Dedifferentiated amniotic fluid mesenchymal stem cell (primary cell): ENCODE data around the gene PSMF1.

ENCODE experiments used
- DNase-seq: peaks from one replicate; pipeline ENCODE4 v3.0.0-alpha.2; 2016; ENCODE audit errors: extremely low spot score

Gene PSMF1

GRCh38 chr20:1164871-1165270 lies 46.5 kb downstream of the PSMF1 start:
- DNase-seq: no peak

GRCh38 chr20:1165521-1165920 lies 47.1 kb downstream of the PSMF1 start:
- no peak for DNase-seq

- no peak for DNase-seq
These were observed 47.5 kb downstream of the PSMF1 start for GRCh38 chr20:1165941-1166340.

- DNase-seq: no peak
These were observed 48.7 kb downstream of the PSMF1 start for GRCh38 chr20:1166948-1167720.

GRCh38 chr20:1169224-1169623 lies 50.8 kb downstream of the PSMF1 start:
- no peak for DNase-seq

- no peak for DNase-seq
These were observed 53.2 kb downstream of the PSMF1 start for GRCh38 chr20:1171461-1172093.

GRCh38 chr20:1173698-1174097 lies 55.3 kb downstream of the PSMF1 start:
- no peak for DNase-seq

- DNase-seq: no peak
These were observed 56.4 kb downstream of the PSMF1 start for GRCh38 chr20:1174787-1175186.

- no peak for DNase-seq
These were observed 59.3 kb downstream of the PSMF1 start for GRCh38 chr20:1177680-1178079.

GRCh38 chr20:1178103-1178502 lies 59.7 kb downstream of the PSMF1 start:
- no peak for DNase-seq

- DNase-seq: no peak
These were observed 60.2 kb downstream of the PSMF1 start for GRCh38 chr20:1178623-1179022.

GRCh38 chr20:1180949-1181348 lies 62.5 kb downstream of the PSMF1 start:
- no peak for DNase-seq

GRCh38 chr20:1182106-1182505 lies 63.7 kb downstream of the PSMF1 start:
- no peak for DNase-seq

GRCh38 chr20:1183153-1183552 lies 64.8 kb downstream of the PSMF1 start:
- no peak for DNase-seq

GRCh38 chr20:1184260-1184637 lies 65.8 kb downstream of the PSMF1 start:
- DNase-seq: no peak

GRCh38 chr20:1184638-1185315 lies 66.4 kb downstream of the PSMF1 start, which contains the start of gene TMEM74B:
Gene TMEM74B (minus strand): TSS chr20:1184981. CDS start chr20:1183801, 1,180 bp downstream.
- no peak for DNase-seq

GRCh38 chr20:1185316-1185741 lies 66.9 kb downstream of the PSMF1 start:
- DNase-seq: no peak

GRCh38 chr20:1185790-1186334 lies 67.5 kb downstream of the PSMF1 start:
- no peak for DNase-seq

GRCh38 chr20:1186367-1186991 lies 68.1 kb downstream of the PSMF1 start:
- no peak for DNase-seq

- DNase-seq: no peak
These were observed 69.3 kb downstream of the PSMF1 start for GRCh38 chr20:1187605-1188171.

- DNase-seq: no peak
These were observed 69.9 kb downstream of the PSMF1 start for GRCh38 chr20:1188347-1188746.

GRCh38 chr20:1189827-1190226 lies 71.4 kb downstream of the PSMF1 start:
- no peak for DNase-seq
